Calu3 (cell line): ENCODE measurements around the gene HYCC1. TPM values are rescaled to one million over a fixed set of nuclear protein-coding genes. Genes with fewer than 3 reads are reported as not detected.
A peak's percentile ranks its signal among the peaks of the same experiment; 100 is the strongest.
"Not testable (repeated sequence)": the region's sequence is repeated elsewhere in the genome, so short reads cannot be mapped to it uniquely, and the experiment has no call there.

Source experiments
- BruUV-seq: library from RNA; stranded (reverse); fragments of 400-500 nt; replicated peaks from 2 replicates; lab custom pipeline; 2021; lab: Mats Ljungman, UMichigan
- CTCF ChIA-PET: fragments of 300-600 bp; sonication (Branson Sonifier 250); formaldehyde crosslinking; loops from one replicate; lab custom pipeline; 2022; ENCODE audit warnings: antibody characterized with exemption; lab: Charles Lee
- DNase-seq: peaks from one replicate; pipeline ENCODE4 v3.0.0; 2022
- H3K27ac Mint-ChIP-seq: one replicate; pipeline ENCODE4 v1.8.0; 2022; ENCODE audit warnings: mixed read lengths; ENCODE audit not compliant: unreplicated experiment
- H3K27me3 Mint-ChIP-seq: one replicate; pipeline ENCODE4 v1.8.0; 2022; ENCODE audit warnings: mixed read lengths; ENCODE audit not compliant: unreplicated experiment
- H3K36me3 Mint-ChIP-seq: one replicate; pipeline ENCODE4 v1.8.0; 2022; ENCODE audit warnings: mild to moderate bottlenecking, moderate library complexity, mixed read lengths; ENCODE audit not compliant: insufficient read depth, unreplicated experiment
- H3K4me1 Mint-ChIP-seq: one replicate; pipeline ENCODE4 v1.8.0; 2022; ENCODE audit warnings: mild to moderate bottlenecking, low read depth, mixed read lengths; ENCODE audit not compliant: unreplicated experiment
- H3K4me3 Mint-ChIP-seq: one replicate; pipeline ENCODE4 v1.8.0; 2022; ENCODE audit warnings: mild to moderate bottlenecking, low read depth, moderate library complexity, mixed read lengths; ENCODE audit not compliant: unreplicated experiment
- H3K9me3 Mint-ChIP-seq: one replicate; pipeline ENCODE4 v1.8.0; 2022; ENCODE audit warnings: low read depth, mixed read lengths; ENCODE audit not compliant: unreplicated experiment
- CTCF ChIP-seq: fragments of 200-600 bp; IDR thresholded peaks from one replicate; pipeline ENCODE4 v1.8.0; 2022; ENCODE audit warnings: antibody characterized with exemption; ENCODE audit not compliant: unreplicated experiment
- intact Hi-C: fragments of 100-400 bp; cut with micrococcal nuclease; formaldehyde crosslinking; loops from one replicate; pipeline ENCODE4 v1.10.0; 2022; ENCODE audit not compliant: unreplicated experiment
- total RNA-seq: library from RNA; stranded (reverse); gene quantifications from 2 replicates; pipeline ENCODE4 v1.2.3, GENCODE V29; 2022

The HYCC1 gene
- total RNA-seq, 1 experiment from 2014 or later: 12.7 TPM

DNA sequence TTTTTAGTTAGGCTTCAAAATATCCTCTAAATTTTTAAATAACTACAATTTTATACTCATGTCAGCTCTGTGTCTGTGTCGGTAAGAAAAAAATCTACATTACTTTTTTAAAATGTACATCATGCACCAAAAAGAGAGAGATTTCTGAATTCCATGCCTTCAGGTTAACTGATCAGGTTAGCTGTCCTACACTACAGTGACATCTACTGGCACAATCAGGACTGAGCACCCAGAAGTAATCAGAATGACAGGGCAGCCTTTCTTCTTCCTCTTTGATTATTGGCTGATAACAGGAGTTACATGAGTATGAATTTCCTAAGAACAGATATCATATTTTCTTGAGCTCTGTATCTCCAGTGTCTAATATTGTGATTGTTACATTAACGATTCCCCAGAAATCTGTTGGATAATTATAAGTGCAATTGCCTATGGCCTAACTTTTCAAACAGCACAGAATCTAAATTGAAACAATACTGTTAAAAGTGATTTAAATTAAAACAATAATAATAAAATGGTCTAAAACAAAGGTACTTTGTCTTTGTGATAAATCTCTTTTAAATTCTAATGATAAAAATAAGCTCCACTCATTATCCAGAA is 41.8 kb upstream of the HYCC1 start:
- intact Hi-C loops: loop anchor here (1.0 to 5.0 kb wide), 6 partner anchors 201 to 505 kb away; partner anchors contain the start of gene TOMM7
- peak; percentile 73 for DNase-seq
- TF ChIP-seq CTCF: peak; percentile 88
- no TSS peak for BruUV-seq
- CTCF ChIA-PET: interaction anchor here (0.9 to 3.0 kb wide), 5 partner anchors 12 to 495 kb away, joined by 3 to 12 read pairs (median 5); partner anchors contain the start of genes IL6 and TOMM7
- Mint-ChIP-seq H3K4me3 (no peak overlapping the region), H3K36me3 (no peaks in the 10 kb centered on the region), H3K4me1 (no peaks in the 10 kb centered on the region), H3K27ac (no peak overlapping the region), H3K27me3 (peaks cover 20% of the 10 kb centered on the region), H3K9me3 (no peaks in the 10 kb centered on the region)

GRCh38 chr7:23051124-23051485 is 37.2 kb upstream of the HYCC1 start:
- CTCF ChIA-PET: not testable (repeated sequence)

DNA sequence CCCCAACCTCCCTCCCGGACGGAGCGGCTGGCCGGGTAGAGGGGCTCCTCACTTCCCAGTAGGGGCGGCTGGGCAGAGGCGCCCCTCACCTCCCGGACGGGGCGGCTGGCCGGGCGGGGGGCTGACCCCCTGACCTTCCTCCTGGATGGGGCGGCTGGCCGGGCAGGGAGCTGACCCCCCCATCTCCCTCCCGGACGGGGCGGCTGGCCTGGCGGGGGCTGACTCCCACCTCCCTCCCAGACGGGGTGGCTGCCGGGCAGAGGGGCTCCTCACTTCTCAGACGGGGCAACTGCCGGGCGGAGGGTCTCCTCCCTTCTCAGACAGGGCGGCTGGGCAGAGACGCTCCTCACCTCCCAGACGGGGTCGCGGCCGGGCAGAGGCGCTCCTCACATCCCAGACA is 32.4 kb upstream of the HYCC1 start:
- H3K4me3 Mint-ChIP-seq, H3K27ac Mint-ChIP-seq, intact Hi-C loops, H3K9me3 Mint-ChIP-seq, H3K27me3 Mint-ChIP-seq, BruUV-seq, CTCF ChIA-PET, DNase-seq, H3K4me1 Mint-ChIP-seq, H3K36me3 Mint-ChIP-seq: not testable (repeated sequence)

More at GRCh38 chr7:23051124-23051485, 37.2 kb upstream of the HYCC1 start:
- H3K27me3 Mint-ChIP-seq, DNase-seq, H3K4me1 Mint-ChIP-seq, H3K9me3 Mint-ChIP-seq, BruUV-seq, H3K4me3 Mint-ChIP-seq, intact Hi-C loops, H3K36me3 Mint-ChIP-seq, H3K27ac Mint-ChIP-seq: not testable (repeated sequence)

GRCh38 chr7:23045086-23045485 is 31.2 kb upstream of the HYCC1 start:
- BruUV-seq, H3K27me3 Mint-ChIP-seq, DNase-seq, intact Hi-C loops, H3K27ac Mint-ChIP-seq, H3K4me1 Mint-ChIP-seq, H3K9me3 Mint-ChIP-seq, H3K4me3 Mint-ChIP-seq, H3K36me3 Mint-ChIP-seq: not testable (repeated sequence)
- CTCF ChIA-PET: interaction anchor here (0.6 to 0.9 kb wide), 3 partner anchors 14 to 52 kb away, joined by 3 to 4 read pairs (median 3); no protein-coding TSS in a partner anchor

- BruUV-seq: no TSS peak
- no peak overlapping the region for H3K27ac Mint-ChIP-seq
These were observed 30.7 kb upstream of the HYCC1 start for GRCh38 chr7:23044581-23044980.

More at GRCh38 chr7:23044581-23044980, 30.7 kb upstream of the HYCC1 start:
- no peak overlapping the region for H3K4me3 Mint-ChIP-seq
- intact Hi-C loops: no loop called here
- H3K27me3 Mint-ChIP-seq: no peaks in the 10 kb centered on the region
- CTCF ChIA-PET: interaction anchor here (0.5 to 1.5 kb wide), 6 partner anchors 14 to 485 kb away, joined by 3 to 5 read pairs (median 4); no protein-coding TSS in a partner anchor
- no peak for DNase-seq
- no peaks in the 10 kb centered on the region for H3K4me1 Mint-ChIP-seq
- no peaks in the 10 kb centered on the region for H3K36me3 Mint-ChIP-seq
- H3K9me3 Mint-ChIP-seq: no peaks in the 10 kb centered on the region
- TF ChIP-seq CTCF: no peak
